ENCODE measurements around the gene ABLIM2.
A peak's percentile ranks its signal among the peaks of the same experiment; 100 is the strongest.

ABLIM2 gene

DNA sequence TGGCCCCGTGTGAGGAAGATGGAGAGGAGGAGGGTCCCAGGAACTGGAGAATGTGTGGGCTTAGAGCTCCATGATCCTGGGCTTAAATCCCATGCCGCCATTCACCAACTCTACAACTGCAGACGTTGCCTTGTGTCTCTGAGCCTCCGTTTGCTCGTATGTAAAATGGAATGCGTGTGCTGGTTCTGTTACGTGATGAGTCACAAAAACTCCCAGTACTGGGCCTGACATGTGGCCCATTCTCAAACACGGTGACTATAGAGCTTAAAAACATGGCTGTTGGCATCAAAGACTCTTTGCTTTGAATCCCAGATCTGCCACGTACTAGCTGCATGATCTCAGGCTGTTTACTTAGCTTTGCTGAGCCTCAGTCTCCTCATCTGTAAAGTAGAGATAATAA lies 206.0 kb downstream of the ABLIM2 start:
- no peak overlapping the region for H3K9ac ChIP-seq (ENCODE audit: low read length)
- H3K36me3 ChIP-seq (ENCODE audit: control insufficient read depth, insufficient read depth, low read length) = no peaks in the 10 kb centered on the region
- no peaks in the 10 kb centered on the region for H3K79me1 ChIP-seq (ENCODE audit: low read length)
- no peak overlapping the region for H3K18ac ChIP-seq (ENCODE audit: low read length)
- no peak overlapping the region for H2AK5ac ChIP-seq (ENCODE audit: low read length)
- no peak overlapping the region for H2BK15ac ChIP-seq (replicated peaks; ENCODE audit: low read depth)
- no peak overlapping the region for H2BK120ac ChIP-seq (ENCODE audit: low read depth, low read length)
- no peaks in the 10 kb centered on the region for H3K27me3 ChIP-seq (ENCODE audit: insufficient read depth, low read length, poor library complexity)
- no peak overlapping the region for H3K4ac ChIP-seq (ENCODE audit: low read depth, low read length)
- H3K79me2 ChIP-seq (ENCODE audit: control insufficient read depth, insufficient read depth, low read length) = no peaks in the 10 kb centered on the region
- no peak overlapping the region for H3K23ac ChIP-seq (ENCODE audit: low read length)
- H4K5ac ChIP-seq (ENCODE audit: low read length) = no peak overlapping the region
- no peak overlapping the region for H3K27ac ChIP-seq (ENCODE audit: low read depth, low read length)
- no peak overlapping the region for H3K4me3 ChIP-seq (ENCODE audit: low read length)
- no CpG with 5 or more reads among the region's 9 CpGs for WGBS (ENCODE audit: extremely low coverage, insufficient coverage, low lambda C conversion rate)
- no peak overlapping the region for H3K56ac ChIP-seq (ENCODE audit: low read length)
- H2BK5ac ChIP-seq (ENCODE audit: low read length) = no peak overlapping the region
- DNase-seq = no peak
- peaks cover 13% of the 10 kb centered on the region for H3K4me1 ChIP-seq (ENCODE audit: control insufficient read depth, low read depth, low read length)
- no peak overlapping the region for H4K8ac ChIP-seq (ENCODE audit: low read depth, low read length)
- H3K4me2 ChIP-seq (ENCODE audit: low read length) = no peak overlapping the region

GRCh38 chr4:7950301-7951092 lies 208.1 kb downstream of the ABLIM2 start:
- H2BK15ac ChIP-seq (replicated peaks; ENCODE audit: low read depth) = no peak overlapping the region
- peak overlapping the region; percentile 78 for H2BK5ac ChIP-seq (ENCODE audit: low read length)
- H3K4ac ChIP-seq (ENCODE audit: low read depth, low read length) = no peak overlapping the region
- H2BK120ac ChIP-seq (ENCODE audit: low read depth, low read length) = no peak overlapping the region
- H2AK5ac ChIP-seq (ENCODE audit: low read length) = peak overlapping the region; percentile 95
- no peaks in the 10 kb centered on the region for H3K27me3 ChIP-seq (ENCODE audit: insufficient read depth, low read length, poor library complexity)
- no peak overlapping the region for H4K8ac ChIP-seq (ENCODE audit: low read depth, low read length)
- H3K36me3 ChIP-seq (ENCODE audit: control insufficient read depth, insufficient read depth, low read length) = no peaks in the 10 kb centered on the region
- H3K23ac ChIP-seq (ENCODE audit: low read length) = no peak overlapping the region
- peak overlapping the region; percentile 66 for H3K56ac ChIP-seq (ENCODE audit: low read length)
- H3K9ac ChIP-seq (ENCODE audit: low read length) = no peak overlapping the region
- H4K5ac ChIP-seq (ENCODE audit: low read length) = no peak overlapping the region
- H3K4me2 ChIP-seq (ENCODE audit: low read length) = no peak overlapping the region
- no peak overlapping the region for H3K27ac ChIP-seq (ENCODE audit: low read depth, low read length)
- no peak for DNase-seq
- no peaks in the 10 kb centered on the region for H3K79me2 ChIP-seq (ENCODE audit: control insufficient read depth, insufficient read depth, low read length)
- H3K18ac ChIP-seq (ENCODE audit: low read length) = peak overlapping the region; percentile 9
- H3K79me1 ChIP-seq (ENCODE audit: low read length) = no peaks in the 10 kb centered on the region
- no CpG with 5 or more reads among the region's 18 CpGs for WGBS (ENCODE audit: extremely low coverage, insufficient coverage, low lambda C conversion rate)
- no peak overlapping the region for H3K4me3 ChIP-seq (ENCODE audit: low read length)
- H3K4me1 ChIP-seq (ENCODE audit: control insufficient read depth, low read depth, low read length) = peaks cover 9% of the 10 kb centered on the region

- H3K27me3 ChIP-seq (ENCODE audit: insufficient read depth, low read length, poor library complexity) = no peaks in the 10 kb centered on the region
- peaks cover 9% of the 10 kb centered on the region for H3K4me1 ChIP-seq (ENCODE audit: control insufficient read depth, low read depth, low read length)
- no peak overlapping the region for H4K8ac ChIP-seq (ENCODE audit: low read depth, low read length)
- H3K23ac ChIP-seq (ENCODE audit: low read length) = peak overlapping the region; percentile 10
- H3K56ac ChIP-seq (ENCODE audit: low read length) = peak overlapping the region; percentile 66
- H2BK5ac ChIP-seq (ENCODE audit: low read length) = peak overlapping the region; percentile 78
- H3K79me1 ChIP-seq (ENCODE audit: low read length) = no peaks in the 10 kb centered on the region
- peak overlapping the region; percentile 9 for H3K18ac ChIP-seq (ENCODE audit: low read length)
- WGBS (ENCODE audit: extremely low coverage, insufficient coverage, low lambda C conversion rate) = no CpG with 5 or more reads among the region's 4 CpGs
- no peak overlapping the region for H4K5ac ChIP-seq (ENCODE audit: low read length)
- H2BK15ac ChIP-seq (replicated peaks; ENCODE audit: low read depth) = no peak overlapping the region
- DNase-seq = no peak
- no peak overlapping the region for H3K4ac ChIP-seq (ENCODE audit: low read depth, low read length)
- peak overlapping the region; percentile 1 for H3K27ac ChIP-seq (ENCODE audit: low read depth, low read length)
- no peak overlapping the region for H2BK120ac ChIP-seq (ENCODE audit: low read depth, low read length)
- H3K9ac ChIP-seq (ENCODE audit: low read length) = peak overlapping the region; percentile 1
- no peak overlapping the region for H3K4me2 ChIP-seq (ENCODE audit: low read length)
- peak overlapping the region; percentile 80 for H2AK5ac ChIP-seq (ENCODE audit: low read length)
- no peaks in the 10 kb centered on the region for H3K36me3 ChIP-seq (ENCODE audit: control insufficient read depth, insufficient read depth, low read length)
- H3K79me2 ChIP-seq (ENCODE audit: control insufficient read depth, insufficient read depth, low read length) = no peaks in the 10 kb centered on the region
- no peak overlapping the region for H3K4me3 ChIP-seq (ENCODE audit: low read length)
Observed at GRCh38 chr4:7949759-7950158, 208.9 kb downstream of the ABLIM2 start.

DNA sequence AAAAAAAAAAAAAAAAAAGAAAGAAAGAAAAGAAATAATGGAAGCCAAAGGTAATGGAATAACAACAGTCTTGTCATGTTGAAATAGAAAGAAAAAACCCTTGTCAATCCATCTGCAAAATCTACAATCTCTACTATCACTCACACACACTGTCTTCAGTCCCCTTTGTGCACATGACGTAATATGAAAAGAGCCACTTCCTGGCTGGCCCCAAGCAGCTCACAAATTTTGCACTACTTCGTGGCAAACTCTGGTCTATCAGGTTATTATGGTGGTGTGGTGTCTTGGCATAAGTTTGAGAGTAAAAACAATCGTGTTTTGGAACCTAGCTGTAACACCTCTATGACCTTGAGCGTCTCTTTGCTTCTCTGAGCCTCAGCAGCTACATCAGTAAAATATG lies 210.7 kb downstream of the ABLIM2 start:
- H2BK5ac ChIP-seq (ENCODE audit: low read length) = no peak overlapping the region
- peak overlapping the region; percentile 33 for H3K18ac ChIP-seq (ENCODE audit: low read length)
- H3K56ac ChIP-seq (ENCODE audit: low read length) = no peak overlapping the region
- DNase-seq = no peak
- H3K79me2 ChIP-seq (ENCODE audit: control insufficient read depth, insufficient read depth, low read length) = no peaks in the 10 kb centered on the region
- H2BK120ac ChIP-seq (ENCODE audit: low read depth, low read length) = no peak overlapping the region
- no peak overlapping the region for H3K4ac ChIP-seq (ENCODE audit: low read depth, low read length)
- H3K9ac ChIP-seq (ENCODE audit: low read length) = no peak overlapping the region
- H3K27ac ChIP-seq (ENCODE audit: low read depth, low read length) = no peak overlapping the region
- H3K4me1 ChIP-seq (ENCODE audit: control insufficient read depth, low read depth, low read length) = peaks cover 9% of the 10 kb centered on the region
- H4K5ac ChIP-seq (ENCODE audit: low read length) = no peak overlapping the region
- no peaks in the 10 kb centered on the region for H3K36me3 ChIP-seq (ENCODE audit: control insufficient read depth, insufficient read depth, low read length)
- no peaks in the 10 kb centered on the region for H3K27me3 ChIP-seq (ENCODE audit: insufficient read depth, low read length, poor library complexity)
- no peaks in the 10 kb centered on the region for H3K79me1 ChIP-seq (ENCODE audit: low read length)
- no peak overlapping the region for H3K4me2 ChIP-seq (ENCODE audit: low read length)
- H2BK15ac ChIP-seq (replicated peaks; ENCODE audit: low read depth) = no peak overlapping the region
- H2AK5ac ChIP-seq (ENCODE audit: low read length) = peak overlapping the region; percentile 7
- H3K4me3 ChIP-seq (ENCODE audit: low read length) = no peak overlapping the region
- no peak overlapping the region for H4K8ac ChIP-seq (ENCODE audit: low read depth, low read length)
- no peak overlapping the region for H3K23ac ChIP-seq (ENCODE audit: low read length)
- no CpG with 5 or more reads among the region's 4 CpGs for WGBS (ENCODE audit: extremely low coverage, insufficient coverage, low lambda C conversion rate)

GRCh38 chr4:7945709-7946380 lies 212.8 kb downstream of the ABLIM2 start:
- no peak for DNase-seq
- Histone ChIP-seq H3K4me1 (ENCODE audit: control insufficient read depth, low read depth, low read length) (peaks cover 18% of the 10 kb centered on the region), H4K5ac (ENCODE audit: low read length) (no peak overlapping the region), H3K4me2 (ENCODE audit: low read length) (no peak overlapping the region), H3K27ac (ENCODE audit: low read depth, low read length) (no peak overlapping the region), H3K79me2 (ENCODE audit: control insufficient read depth, insufficient read depth, low read length) (no peaks in the 10 kb centered on the region), H3K36me3 (ENCODE audit: control insufficient read depth, insufficient read depth, low read length) (no peaks in the 10 kb centered on the region), H3K4ac (ENCODE audit: low read depth, low read length) (no peak overlapping the region), H3K27me3 (ENCODE audit: insufficient read depth, low read length, poor library complexity) (no peaks in the 10 kb centered on the region), H3K79me1 (ENCODE audit: low read length) (no peaks in the 10 kb centered on the region), H3K4me3 (ENCODE audit: low read length) (no peak overlapping the region), H3K56ac (ENCODE audit: low read length) (no peak overlapping the region), H2AK5ac (ENCODE audit: low read length) (no peak overlapping the region), H2BK15ac (replicated peaks; ENCODE audit: low read depth) (no peak overlapping the region), H3K18ac (ENCODE audit: low read length) (no peak overlapping the region), H2BK120ac (ENCODE audit: low read depth, low read length) (no peak overlapping the region), H3K23ac (ENCODE audit: low read length) (no peak overlapping the region), H3K9ac (ENCODE audit: low read length) (no peak overlapping the region), H2BK5ac (ENCODE audit: low read length) (no peak overlapping the region), H4K8ac (ENCODE audit: low read depth, low read length) (no peak overlapping the region)
- WGBS (ENCODE audit: extremely low coverage, insufficient coverage, low lambda C conversion rate) = no CpG with 5 or more reads among the region's 14 CpGs

All from mesendoderm (in vitro differentiated cells).